Activated T-helper 2 cell treated with anti-CD3 and anti-CD28 coated beads, Interferon-gamma antibody, Interleukin-2, Interleukin-4, amounts not matched to agents 10 μg/mL and 5 μg/mL and 100 μg/mL, durations not matched to agents 14 hours and 24 hours and 36 hours (primary cell): ENCODE data around the gene FKBP15. TPM values are rescaled to one million over a fixed set of nuclear protein-coding genes. Genes with fewer than 3 reads are reported as not detected.
"Not testable (repeated sequence)": the region's sequence is repeated elsewhere in the genome, so short reads cannot be mapped to it uniquely, and the experiment has no call there.

Source experiments
- DNase-seq: peaks from one replicate; pipeline ENCODE4 v3.0.0; 2021; ENCODE audit warnings: low spot score
- H3K27ac Mint-ChIP-seq: one replicate; pipeline ENCODE4 v1.8.0; 2021; ENCODE audit warnings: mixed read lengths
- H3K27me3 Mint-ChIP-seq: one replicate; pipeline ENCODE4 v1.8.0; 2021; ENCODE audit warnings: low read depth, mixed read lengths
- H3K36me3 Mint-ChIP-seq: one replicate; pipeline ENCODE4 v1.8.0; 2021; ENCODE audit warnings: low read depth, mixed read lengths
- H3K4me1 Mint-ChIP-seq: one replicate; pipeline ENCODE4 v1.8.0; 2021; ENCODE audit warnings: low read depth, mixed read lengths
- H3K4me3 Mint-ChIP-seq: one replicate; pipeline ENCODE4 v1.8.0; 2021; ENCODE audit warnings: low read depth, mild to moderate bottlenecking, moderate library complexity, mixed read lengths
- H3K9me3 Mint-ChIP-seq: one replicate; pipeline ENCODE4 v1.8.0; 2021; ENCODE audit warnings: mixed read lengths
- intact Hi-C: fragments of 100-400 bp; cut with micrococcal nuclease; formaldehyde crosslinking; loops from one replicate; pipeline ENCODE4 v1.15.1; 2023
- total RNA-seq: library from RNA; stranded (reverse); gene quantifications from 2 replicates; pipeline ENCODE4 v1.2.3, GENCODE V29; 2022

The FKBP15 gene
- total RNA-seq, 1 donor from 2014 or later: 40.4 TPM

- intact Hi-C loops: no loop called here
- Mint-ChIP-seq H3K4me3 (no peak overlapping the region), H3K27me3 (peaks cover 11% of the 10 kb centered on the region), H3K27ac (no peak overlapping the region), H3K4me1 (no peaks in the 10 kb centered on the region), H3K9me3 (no peaks in the 10 kb centered on the region), H3K36me3 (no peaks in the 10 kb centered on the region)
- DNase-seq: no peak
Measured at GRCh38 chr9:113129884-113130283, 91.2 kb downstream of the FKBP15 start.

GRCh38 chr9:113129466-113129865 lies 91.6 kb downstream of the FKBP15 start:
- Mint-ChIP-seq H3K27ac (no peak overlapping the region), H3K9me3 (no peaks in the 10 kb centered on the region), H3K4me3 (no peak overlapping the region), H3K36me3 (no peaks in the 10 kb centered on the region), H3K27me3 (peaks cover 11% of the 10 kb centered on the region), H3K4me1 (no peaks in the 10 kb centered on the region)
- no peak for DNase-seq
- intact Hi-C loops: no loop called here

DNA sequence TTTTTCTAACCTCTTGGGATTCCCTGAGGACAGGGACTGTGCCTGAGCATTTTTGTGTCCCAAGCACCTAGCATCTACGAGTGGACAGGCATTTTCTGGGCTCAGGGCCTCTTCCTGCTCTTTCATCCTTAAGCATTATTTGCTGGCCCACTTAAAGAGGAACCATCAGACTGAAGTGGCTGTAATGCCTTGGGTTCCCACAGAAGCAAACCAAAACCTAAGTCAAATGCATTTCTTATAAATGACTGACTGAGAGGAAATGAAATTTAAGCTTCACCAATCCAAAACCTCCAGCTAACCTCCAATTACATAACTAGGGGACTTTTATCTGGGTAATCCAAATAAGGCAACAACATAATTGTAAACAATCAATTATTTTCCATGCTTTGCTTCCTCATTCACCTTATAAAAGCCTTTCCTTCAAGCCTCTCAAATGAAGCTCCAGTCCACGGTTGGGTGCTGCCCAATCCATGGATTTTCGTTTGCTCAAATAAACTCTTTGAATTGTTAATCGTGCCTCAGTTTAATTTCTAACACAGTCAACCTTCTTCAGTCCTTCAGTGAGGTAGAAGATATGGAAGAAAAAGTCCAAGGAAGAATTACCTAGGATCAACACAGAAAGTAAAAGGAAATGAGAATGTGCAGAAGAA lies 95.6 kb downstream of the FKBP15 start:
- intact Hi-C loops: no loop called here
- Mint-ChIP-seq H3K9me3 (no peaks in the 10 kb centered on the region), H3K4me1 (no peaks in the 10 kb centered on the region), H3K27ac (no peak overlapping the region), H3K4me3 (no peak overlapping the region), H3K36me3 (no peaks in the 10 kb centered on the region), H3K27me3 (peaks cover 10% of the 10 kb centered on the region)
- no peak for DNase-seq

DNA sequence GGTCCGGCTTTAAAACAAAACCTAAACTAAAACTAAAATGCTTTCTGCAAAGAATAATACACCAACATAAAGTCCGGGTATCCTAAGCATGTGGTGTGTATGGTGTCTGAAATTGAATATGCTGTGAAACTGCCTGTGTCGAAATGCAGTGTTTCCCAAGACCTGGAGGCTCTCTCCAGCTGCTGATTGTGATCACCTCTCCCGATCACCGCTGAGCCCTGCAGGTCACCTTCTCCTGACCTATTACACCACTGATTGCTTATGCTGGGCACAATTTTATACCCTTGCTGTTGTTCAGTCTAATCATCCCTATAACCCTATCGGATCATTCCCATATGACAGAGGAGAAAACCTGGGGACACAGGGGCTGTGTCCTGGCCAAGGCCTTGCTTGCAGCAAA lies 102.2 kb downstream of the FKBP15 start:
- H3K4me1 Mint-ChIP-seq, H3K9me3 Mint-ChIP-seq, intact Hi-C loops, H3K36me3 Mint-ChIP-seq, H3K27ac Mint-ChIP-seq, H3K27me3 Mint-ChIP-seq, H3K4me3 Mint-ChIP-seq, DNase-seq: not testable (repeated sequence)

Other genes starting within 250 kb of the FKBP15 start
- gene ZNF883, start 209.1 kb downstream of the FKBP15 start, total RNA-seq: 0.16 TPM in 1 of 2 replicates, not detected in the other
- gene ZFP37, start 164.6 kb downstream of the FKBP15 start, total RNA-seq: 0.21 and 0.30 TPM in 2 replicates
- gene SLC31A2, start 70.3 kb downstream of the FKBP15 start, total RNA-seq: 4.7 and 5.0 TPM in 2 replicates
- 18.0 and 20.0 TPM in 2 replicates for gene SLC31A1, start 267 bp upstream of the FKBP15 start, total RNA-seq
- gene CDC26, start 54.3 kb upstream of the FKBP15 start, total RNA-seq: 50.2 and 51.2 TPM in 2 replicates
- 57.3 and 61.0 TPM in 2 replicates for gene PRPF4, start 54.4 kb upstream of the FKBP15 start, total RNA-seq
- 0.30 TPM in 1 of 2 replicates, not detected in the other for gene RNF183, start 82.1 kb upstream of the FKBP15 start, total RNA-seq
- 1.9 and 2.1 TPM in 2 replicates for gene WDR31, start 119.0 kb upstream of the FKBP15 start, total RNA-seq
- gene BSPRY, start 128.3 kb upstream of the FKBP15 start, total RNA-seq: 11.1 and 12.5 TPM in 2 replicates
- 18.7 and 18.8 TPM in 2 replicates for gene HDHD3, start 155.7 kb upstream of the FKBP15 start, total RNA-seq
- 27.9 and 28.3 TPM in 2 replicates for gene ALAD, start 180.0 kb upstream of the FKBP15 start, total RNA-seq
- 71.0 and 73.8 TPM in 2 replicates for gene POLE3, start 189.4 kb upstream of the FKBP15 start, total RNA-seq
- gene C9orf43, start 189.5 kb upstream of the FKBP15 start, total RNA-seq: 0.48 TPM in 2 replicates
- gene RGS3, start 242.4 kb upstream of the FKBP15 start, total RNA-seq: 56.2 and 64.2 TPM in 2 replicates